Epithelial cell of proximal tubule (primary cell): ENCODE data around the gene MT2A. TPM values are rescaled to one million over a fixed set of nuclear protein-coding genes. Genes with fewer than 3 reads are reported as not detected.

Source experiments
- DNase-seq: peaks from one replicate; pipeline ENCODE4 v3.0.0-alpha.2; 2011; ENCODE audit warnings: low read depth
- H3K4me3 ChIP-seq: 2 replicates; pipeline ENCODE4 v1.5.1; 2011; ENCODE audit warnings: low read depth, mild to moderate bottlenecking, low read length
- CTCF ChIP-seq: conservative IDR thresholded peaks from 2 replicates; pipeline ENCODE4 v1.5.1; 2012; ENCODE audit warnings: low read depth, mild to moderate bottlenecking, low read length
- total RNA-seq: library from RNA; depleted of rRNA; stranded (reverse); fragments of >200 nt; gene quantifications from 2 replicates; pipeline ENCODE4 v1.2.3, GENCODE V29; 2015

MT2A gene
- total RNA-seq, 1 donor from 2014 or later, result 1,559 TPM

DNA sequence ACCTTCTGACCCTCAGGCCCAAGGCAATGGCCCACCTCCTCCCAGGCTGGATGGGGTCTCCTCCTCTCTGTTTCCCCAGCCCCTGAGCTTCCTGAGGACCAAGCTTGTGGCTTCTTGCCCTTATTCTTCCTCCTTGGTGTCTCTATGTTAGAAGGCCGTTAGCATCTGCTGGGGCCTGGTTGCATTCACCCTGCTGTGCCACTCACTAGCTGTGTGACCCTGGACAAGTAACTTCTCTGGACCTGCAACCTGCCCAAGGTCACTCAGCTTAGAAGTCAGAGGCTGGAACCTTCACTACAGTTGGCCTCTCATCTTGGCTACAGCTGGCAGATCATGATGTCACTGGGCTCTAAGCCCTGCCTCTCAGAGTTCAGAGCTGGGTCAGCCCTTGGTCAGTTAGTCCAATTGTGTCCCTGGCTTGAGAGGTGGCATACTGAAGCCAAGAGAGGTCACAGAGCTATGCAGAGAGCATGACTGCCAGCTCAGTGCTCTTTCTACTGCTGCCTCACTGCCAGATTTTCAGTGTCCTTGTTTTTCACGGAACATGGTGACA, 3.0 kb downstream of the MT2A start:
- no peak for TF ChIP-seq CTCF
- peak overlapping the region; percentile 3 for H3K4me3 ChIP-seq
- DNase-seq, result no peak

GRCh38 chr16:56613706-56614105, 5.3 kb downstream of the MT2A start:
- peak overlapping the region; percentile 5 for H3K4me3 ChIP-seq
- no peak for DNase-seq
- no peak for TF ChIP-seq CTCF

DNA sequence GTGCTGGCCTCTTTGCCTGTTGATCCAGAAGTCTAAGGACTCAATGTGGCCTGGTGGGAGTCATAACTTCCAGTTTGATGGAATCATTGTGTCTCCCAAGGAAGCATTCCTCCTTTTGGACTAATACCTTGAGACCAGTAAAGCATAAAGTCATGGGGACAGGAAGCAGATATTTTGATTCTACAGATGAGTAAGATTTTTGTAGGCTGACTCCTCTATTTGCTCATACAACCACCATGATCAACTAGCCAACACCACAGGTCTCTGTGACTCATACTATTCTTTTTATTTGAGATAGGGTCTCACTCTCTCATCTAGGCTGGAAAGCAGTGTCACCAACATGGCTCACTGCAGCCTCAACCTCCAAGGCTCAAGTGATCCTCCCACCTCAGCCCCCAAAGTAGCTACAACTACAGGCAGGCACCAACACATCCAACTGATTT, 6.2 kb downstream of the MT2A start:
- no peak overlapping the region for H3K4me3 ChIP-seq
- TF ChIP-seq CTCF, result no peak
- DNase-seq, result peak; percentile 93

GRCh38 chr16:56615353-56615752, 7.0 kb downstream of the MT2A start:
- DNase-seq, result no peak
- no peak overlapping the region for H3K4me3 ChIP-seq
- no peak for TF ChIP-seq CTCF

DNA sequence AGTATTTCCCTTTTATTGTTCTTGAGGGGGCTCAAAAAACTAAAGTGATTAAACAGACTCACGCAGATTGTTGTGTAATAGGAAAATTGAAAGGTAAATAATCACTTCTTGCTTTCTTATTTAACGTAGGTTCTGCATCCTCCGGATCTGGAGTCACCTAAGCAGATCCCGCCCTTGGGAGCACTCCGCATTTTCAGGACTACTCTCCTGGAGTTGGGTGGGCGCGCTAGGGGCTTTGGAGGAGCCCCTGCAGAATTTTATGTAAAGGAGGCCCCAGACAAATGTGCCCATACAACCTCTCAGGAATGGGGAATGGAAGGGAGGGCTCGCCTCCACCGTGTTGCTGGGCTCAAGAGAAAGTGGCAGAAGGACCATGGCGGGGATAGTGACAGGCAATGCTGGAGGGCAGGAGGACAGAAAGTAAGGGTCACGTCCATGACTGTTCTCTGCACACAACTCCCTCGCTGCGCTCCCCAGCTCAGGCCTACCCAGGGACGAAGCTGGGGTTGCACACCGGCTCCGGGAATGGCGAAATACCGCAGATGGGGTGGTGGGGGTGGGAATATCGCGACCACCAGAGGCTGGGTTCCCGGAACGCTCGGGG, 8.3 kb downstream of the MT2A start:
- peak overlapping the region; percentile 66 for H3K4me3 ChIP-seq
- DNase-seq, result no peak
- no peak for TF ChIP-seq CTCF

GRCh38 chr16:56617212-56618085, 9.1 kb downstream of the MT2A start:
- TF ChIP-seq CTCF, result no peak
- DNase-seq, result no peak
- peak overlapping the region; percentile 66 for H3K4me3 ChIP-seq
